Measurements from ENCODE around the gene ICE1. TPM values are rescaled to one million over a fixed set of nuclear protein-coding genes. Genes with fewer than 3 reads are reported as not detected.

ICE1 gene
- total RNA-seq, 1 donor from 2014 or later, result 17.5 TPM

DNA sequence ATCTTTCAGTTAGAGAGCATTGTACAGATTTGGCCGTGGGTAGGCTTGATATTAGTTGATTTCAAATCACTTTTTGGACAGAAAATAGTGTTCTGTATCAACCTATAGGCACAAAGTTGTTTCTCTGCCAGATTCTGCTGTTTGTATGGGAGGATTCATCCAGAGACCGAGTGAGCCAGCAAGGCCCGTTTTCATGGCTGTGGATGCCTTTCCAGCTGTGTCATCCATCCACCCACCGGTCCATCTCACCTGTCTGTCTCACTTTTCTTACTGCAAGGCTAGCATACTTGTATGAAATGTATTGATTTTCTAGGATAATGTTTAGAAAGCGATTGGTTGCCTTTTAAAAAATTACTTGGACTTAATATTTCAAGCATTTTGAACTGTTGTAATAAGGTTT lies 34.4 kb downstream of the ICE1 start:
- H3K27me3 ChIP-seq (ENCODE audit: low read depth), result no peaks in the 10 kb centered on the region
- TF ChIP-seq, protein P1, sequence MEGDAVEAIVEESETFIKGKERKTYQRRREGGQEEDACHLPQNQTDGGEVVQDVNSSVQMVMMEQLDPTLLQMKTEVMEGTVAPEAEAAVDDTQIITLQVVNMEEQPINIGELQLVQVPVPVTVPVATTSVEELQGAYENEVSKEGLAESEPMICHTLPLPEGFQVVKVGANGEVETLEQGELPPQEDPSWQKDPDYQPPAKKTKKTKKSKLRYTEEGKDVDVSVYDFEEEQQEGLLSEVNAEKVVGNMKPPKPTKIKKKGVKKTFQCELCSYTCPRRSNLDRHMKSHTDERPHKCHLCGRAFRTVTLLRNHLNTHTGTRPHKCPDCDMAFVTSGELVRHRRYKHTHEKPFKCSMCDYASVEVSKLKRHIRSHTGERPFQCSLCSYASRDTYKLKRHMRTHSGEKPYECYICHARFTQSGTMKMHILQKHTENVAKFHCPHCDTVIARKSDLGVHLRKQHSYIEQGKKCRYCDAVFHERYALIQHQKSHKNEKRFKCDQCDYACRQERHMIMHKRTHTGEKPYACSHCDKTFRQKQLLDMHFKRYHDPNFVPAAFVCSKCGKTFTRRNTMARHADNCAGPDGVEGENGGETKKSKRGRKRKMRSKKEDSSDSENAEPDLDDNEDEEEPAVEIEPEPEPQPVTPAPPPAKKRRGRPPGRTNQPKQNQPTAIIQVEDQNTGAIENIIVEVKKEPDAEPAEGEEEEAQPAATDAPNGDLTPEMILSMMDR (IDR thresholded peaks at IDR 0.05; ENCODE audit: borderline replicate concordance), result no peak
- H3K4me3 ChIP-seq, result no peak overlapping the region
- no peak overlapping the region for H3K27ac ChIP-seq (replicated peaks)
- intact Hi-C loops (cut with micrococcal nuclease), result no loop called here
- peaks cover 90% of the 10 kb centered on the region for H3K36me3 ChIP-seq
- no peak for DNase-seq
- H3K4me1 ChIP-seq, result peaks cover 7% of the 10 kb centered on the region
- H3K9me3 ChIP-seq (replicated peaks), result no peaks in the 10 kb centered on the region

DNA sequence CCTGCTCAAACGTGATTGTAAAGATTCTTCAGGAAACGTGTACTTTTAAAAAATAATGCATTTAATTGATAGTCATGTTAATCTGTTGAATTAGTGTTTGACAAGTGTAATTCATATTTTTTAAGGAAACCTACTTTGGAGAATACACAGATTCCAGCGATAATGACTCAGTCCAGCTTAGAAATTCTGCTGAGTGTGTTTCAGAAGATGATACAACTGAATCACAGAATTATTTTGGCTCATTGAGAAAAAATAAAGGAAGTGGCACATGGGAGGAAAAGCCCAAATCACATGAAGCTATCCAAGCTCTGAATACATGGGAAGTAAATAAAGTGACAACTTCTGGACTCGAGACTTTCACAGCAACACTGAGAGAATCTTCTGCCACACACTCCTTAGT lies 37.8 kb downstream of the ICE1 start:
- TF ChIP-seq, protein P1 (IDR thresholded peaks at IDR 0.05; ENCODE audit: borderline replicate concordance), result no peak
- no peak for DNase-seq
- Histone ChIP-seq H3K9me3 (replicated peaks) (no peaks in the 10 kb centered on the region), H3K27ac (replicated peaks) (no peak overlapping the region), H3K4me3 (no peak overlapping the region), H3K4me1 (no peaks in the 10 kb centered on the region), H3K36me3 (peaks cover 97% of the 10 kb centered on the region), H3K27me3 (ENCODE audit: low read depth) (no peaks in the 10 kb centered on the region)
- intact Hi-C loops (cut with micrococcal nuclease), result no loop called here

DNA sequence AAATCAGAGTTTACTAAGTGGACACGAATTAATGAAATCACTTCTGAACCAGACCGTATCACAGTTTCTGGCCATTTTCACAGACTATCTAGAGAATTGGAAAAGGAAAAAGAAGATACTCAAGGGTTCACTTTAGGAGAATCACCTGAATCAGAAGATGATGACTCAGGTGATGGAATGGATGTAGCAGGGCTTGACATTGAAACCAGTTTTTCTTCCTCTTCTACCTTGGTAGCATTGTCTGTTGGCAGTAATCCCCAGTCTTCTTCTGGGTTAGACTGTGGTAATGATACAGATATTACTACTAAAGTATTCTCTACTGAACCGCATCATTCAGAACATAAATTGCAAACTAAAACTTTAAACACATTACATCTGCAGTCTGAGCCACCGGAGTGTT lies 38.5 kb downstream of the ICE1 start:
- TF ChIP-seq, protein P1 (IDR thresholded peaks at IDR 0.05; ENCODE audit: borderline replicate concordance), result no peak
- Histone ChIP-seq H3K27ac (replicated peaks) (no peak overlapping the region), H3K27me3 (ENCODE audit: low read depth) (no peaks in the 10 kb centered on the region), H3K36me3 (peaks cover 97% of the 10 kb centered on the region), H3K4me1 (no peaks in the 10 kb centered on the region), H3K4me3 (no peak overlapping the region), H3K9me3 (replicated peaks) (no peaks in the 10 kb centered on the region)
- intact Hi-C loops (cut with micrococcal nuclease), result no loop called here
- DNase-seq, result no peak

DNA sequence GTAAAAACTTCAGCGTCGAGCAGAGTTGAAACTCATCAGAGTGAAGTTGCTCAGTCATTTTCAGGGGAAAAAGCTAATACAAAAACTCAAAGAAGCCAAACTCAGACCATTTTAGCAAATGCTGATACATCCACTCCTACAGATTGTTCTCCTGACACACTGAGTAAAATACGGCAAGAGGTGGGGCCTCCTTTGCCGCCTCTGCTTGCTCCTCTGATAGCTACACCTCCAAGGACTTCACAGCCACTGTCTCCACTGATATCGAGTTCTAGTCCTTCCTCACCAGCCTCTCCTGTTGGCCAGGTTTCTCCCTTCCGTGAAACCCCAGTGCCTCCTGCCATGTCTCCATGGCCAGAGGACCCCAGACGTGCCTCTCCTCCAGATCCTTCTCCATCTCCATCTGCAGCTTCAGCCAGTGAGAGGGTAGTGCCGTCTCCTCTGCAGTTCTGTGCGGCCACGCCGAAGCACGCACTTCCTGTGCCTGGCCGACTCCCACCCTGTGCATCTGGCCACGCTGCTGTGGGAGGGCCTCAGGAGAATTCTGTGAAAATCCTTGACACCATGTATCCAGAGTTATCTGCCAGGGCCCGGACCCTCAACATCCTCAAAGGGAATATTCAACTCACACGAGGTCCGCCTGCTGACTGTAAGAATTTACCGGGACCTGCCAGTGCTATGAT lies 41.7 kb downstream of the ICE1 start:
- Histone ChIP-seq H3K27me3 (ENCODE audit: low read depth) (no peaks in the 10 kb centered on the region), H3K9me3 (replicated peaks) (no peaks in the 10 kb centered on the region), H3K36me3 (peaks cover 89% of the 10 kb centered on the region), H3K27ac (replicated peaks) (no peak overlapping the region), H3K4me1 (no peaks in the 10 kb centered on the region), H3K4me3 (no peak overlapping the region)
- TF ChIP-seq, protein P1 (IDR thresholded peaks at IDR 0.05; ENCODE audit: borderline replicate concordance), result no peak
- no peak for DNase-seq
- intact Hi-C loops (cut with micrococcal nuclease), result no loop called here

DNA sequence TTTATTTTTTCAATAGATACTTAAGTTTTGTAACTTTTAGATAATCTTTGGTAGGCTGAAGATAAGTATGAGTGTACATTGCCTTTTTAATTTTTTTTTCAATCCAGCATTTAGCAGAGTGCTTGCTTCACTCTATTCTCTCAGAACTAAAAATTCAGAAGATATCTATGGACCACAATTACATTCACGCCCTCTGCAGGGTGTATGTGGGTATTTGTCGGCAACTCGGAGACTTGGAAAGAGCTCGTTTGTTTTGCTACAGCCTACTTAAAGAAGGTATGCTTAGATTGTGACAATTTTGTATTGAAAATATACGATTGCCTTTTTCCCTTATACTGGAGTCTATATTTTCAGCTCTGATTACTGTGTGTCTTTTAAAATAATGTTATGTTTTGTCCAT lies 43.8 kb downstream of the ICE1 start:
- no peaks in the 10 kb centered on the region for H3K9me3 ChIP-seq (replicated peaks)
- no peak overlapping the region for H3K4me3 ChIP-seq
- no peak overlapping the region for H3K27ac ChIP-seq (replicated peaks)
- intact Hi-C loops (cut with micrococcal nuclease), result no loop called here
- TF ChIP-seq, protein P1 (IDR thresholded peaks at IDR 0.05; ENCODE audit: borderline replicate concordance), result no peak
- no peaks in the 10 kb centered on the region for H3K4me1 ChIP-seq
- no peaks in the 10 kb centered on the region for H3K27me3 ChIP-seq (ENCODE audit: low read depth)
- no peak for DNase-seq
- peaks cover 72% of the 10 kb centered on the region for H3K36me3 ChIP-seq
